HG02943 (cell line): ENCODE data around the gene OR12D1.
"Not testable (repeated sequence)": the region's sequence is repeated elsewhere in the genome, so short reads cannot be mapped to it uniquely, and the experiment has no call there.

Experiments
- ATAC-seq: cut with Tn5 transposase; IDR thresholded peaks from one replicate; pipeline ENCODE4 v1.9.1; 2021; ENCODE audit warnings: mild to moderate bottlenecking, low read depth, moderate library complexity; ENCODE audit not compliant: unreplicated experiment

Gene OR12D1

DNA sequence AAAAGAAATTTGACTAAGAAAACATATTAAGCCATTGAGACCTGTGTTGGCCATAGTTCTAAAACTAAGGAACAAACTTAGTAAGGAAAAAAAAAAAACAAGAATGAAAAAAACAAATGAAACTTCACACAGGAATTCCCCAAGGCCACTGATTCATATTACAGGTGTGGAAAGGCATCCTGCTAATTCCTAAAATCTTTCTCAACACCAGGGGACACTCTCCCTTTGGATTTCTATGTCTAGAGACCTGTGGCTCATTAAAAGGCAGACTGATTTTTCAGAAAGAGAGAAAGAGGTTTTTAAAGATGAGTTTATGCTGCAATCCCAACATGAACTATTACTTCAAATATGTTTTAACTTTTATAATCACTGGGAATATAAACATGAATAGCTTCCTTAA, at the start of gene OR12D1:
TSS of gene OR12D1 (plus strand) at position 341 of the 400 bp plus-strand sequence.
- no peak for ATAC-seq

DNA sequence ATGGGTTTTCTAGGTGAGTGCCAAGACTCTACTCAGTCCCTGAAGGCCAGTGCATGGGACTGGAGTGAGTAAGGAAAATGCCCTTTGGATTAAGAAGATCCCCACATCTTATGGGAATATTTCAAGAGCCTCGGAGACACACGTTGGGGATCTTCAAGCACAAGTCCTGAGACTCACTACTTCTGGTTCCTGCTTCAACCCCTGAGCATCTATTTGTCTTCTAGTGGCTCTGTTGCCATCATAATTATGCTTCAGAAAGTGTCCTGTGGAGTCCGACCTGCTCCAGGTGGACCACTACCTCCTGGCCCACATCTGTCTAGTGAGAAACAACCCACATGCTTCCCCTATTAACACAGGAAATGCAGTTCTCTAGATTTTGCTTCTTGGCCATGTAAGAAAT, 46.0 kb upstream of the OR12D1 start, which contains the start of gene OR5V1:
TSS of gene OR5V1 (minus strand) at position 101 of the 400 bp plus-strand sequence. CDS start 12,670 bp downstream, outside the sequence.
- no peak for ATAC-seq

DNA sequence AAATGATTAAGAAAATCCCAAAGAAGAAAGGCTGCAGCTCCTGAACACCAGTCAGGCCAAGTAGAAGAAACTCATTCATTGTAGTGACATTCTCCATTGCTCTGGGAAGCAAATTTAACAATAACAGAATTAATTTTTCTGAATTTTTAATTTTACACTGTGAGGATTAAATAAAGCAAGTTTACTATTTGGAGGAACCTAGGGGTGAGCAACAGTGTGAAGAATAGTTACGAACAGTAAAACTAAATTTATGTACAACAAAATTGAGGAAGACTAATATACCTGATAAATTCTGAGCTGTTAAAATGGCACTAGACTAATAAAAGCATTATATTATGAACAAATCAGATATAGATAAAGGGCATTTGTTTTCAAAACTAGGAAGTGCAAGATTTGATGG, 39.5 kb upstream of the OR12D1 start, which contains the start of gene OR12D3:
TSS of gene OR12D3 (minus strand) at position 101 of the 400 bp plus-strand sequence. CDS start at position 97, 4 bp downstream.
- ATAC-seq = no peak

DNA sequence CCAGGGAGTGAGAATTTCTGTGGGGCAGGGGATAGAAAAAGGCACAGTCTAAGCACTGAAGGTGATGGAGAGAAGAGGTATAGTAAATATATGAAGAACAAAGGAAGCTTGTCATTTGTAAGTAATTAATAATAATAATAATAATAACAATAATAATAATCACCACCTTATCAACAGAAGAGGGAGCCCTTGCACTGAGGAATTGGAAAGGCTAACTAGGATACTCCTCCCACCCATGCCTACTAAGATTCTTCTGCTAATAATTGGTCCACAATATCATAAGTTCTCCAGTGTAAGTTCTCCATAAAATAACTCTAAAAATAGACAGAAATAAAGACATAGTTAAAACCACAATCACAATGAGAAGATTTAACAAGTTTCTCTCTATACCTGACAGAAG, 38.7 kb upstream of the OR12D1 start:
- no peak for ATAC-seq

DNA sequence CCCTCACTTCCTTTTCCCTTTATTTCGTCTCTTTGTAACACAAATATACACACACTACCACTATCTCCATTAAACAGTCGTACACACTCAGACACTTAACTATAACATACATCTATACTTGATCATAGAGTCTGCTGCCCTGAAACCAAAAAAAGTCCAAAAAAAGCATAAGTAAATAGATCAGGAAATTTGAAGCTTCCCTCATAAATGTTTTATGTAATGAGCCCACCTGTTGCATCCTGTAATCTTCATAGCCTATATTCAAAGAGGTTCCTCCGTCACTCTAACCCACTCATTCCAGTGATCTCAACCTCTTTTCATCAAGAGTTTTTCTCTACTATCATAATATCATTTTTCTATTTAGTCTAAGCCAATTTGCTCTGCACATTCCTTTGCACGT, 26.2 kb upstream of the OR12D1 start:
- ATAC-seq = no peak

DNA sequence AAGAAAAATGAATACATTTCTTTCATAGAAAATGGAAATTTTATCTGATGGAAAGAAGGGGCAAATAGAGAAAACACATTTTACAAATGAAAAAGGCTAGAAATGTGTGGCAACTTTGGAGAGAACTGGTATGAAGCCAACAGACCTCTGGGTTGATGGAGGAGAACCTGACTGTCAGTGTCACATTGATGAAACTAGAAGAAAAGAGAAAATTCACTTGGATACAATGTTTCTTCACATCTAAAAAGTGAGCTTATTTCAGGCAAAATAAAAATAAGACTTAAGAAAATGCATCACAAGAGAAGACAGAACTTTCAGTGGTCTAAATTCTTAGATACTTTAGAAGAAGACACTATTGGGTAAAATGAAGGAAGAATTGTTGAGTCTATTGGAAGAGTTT, 19.4 kb upstream of the OR12D1 start, which contains the start of gene OR12D2:
TSS of gene OR12D2 (plus strand) at position 301 of the 400 bp plus-strand sequence. CDS start 1,069 bp downstream, outside the sequence.
- no peak for ATAC-seq

DNA sequence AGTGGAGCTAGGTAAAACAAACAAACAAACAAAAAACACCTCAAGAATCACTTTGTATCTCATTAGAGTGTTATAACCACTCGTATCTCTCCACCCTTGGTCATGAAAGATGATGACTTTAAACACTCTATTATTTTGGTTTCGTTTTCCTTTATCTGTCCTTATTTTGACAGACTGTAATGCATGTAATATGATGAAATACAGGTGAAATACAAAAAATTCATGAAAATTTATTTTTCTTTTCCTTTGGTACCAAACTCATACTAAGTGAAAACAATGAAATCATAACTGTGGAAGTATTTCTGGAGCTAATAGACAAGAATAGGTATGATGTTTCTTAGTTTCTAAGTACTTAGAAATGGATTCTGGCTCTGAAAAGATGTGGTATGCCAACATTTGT, 15.2 kb upstream of the OR12D1 start:
- no peak for ATAC-seq

DNA sequence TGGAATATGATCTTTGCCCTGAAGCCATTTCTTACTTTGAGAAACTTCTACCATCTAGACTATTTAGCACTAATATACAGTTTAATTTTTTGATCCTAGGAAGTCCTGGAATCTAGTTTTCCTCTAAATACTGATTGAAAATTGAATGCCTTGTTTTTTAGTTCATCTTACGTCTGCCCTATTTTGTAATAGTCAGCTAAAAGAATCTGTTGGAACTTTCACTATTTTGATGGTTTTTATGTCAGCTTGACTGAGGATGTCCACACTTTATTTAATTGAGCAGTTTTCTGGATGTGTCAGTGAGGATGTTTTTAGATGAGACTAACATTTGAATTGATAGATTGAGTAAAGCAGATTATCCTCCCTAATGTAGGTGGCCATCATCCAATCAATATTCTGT, 10.9 kb upstream of the OR12D1 start:
- ATAC-seq = no peak

DNA sequence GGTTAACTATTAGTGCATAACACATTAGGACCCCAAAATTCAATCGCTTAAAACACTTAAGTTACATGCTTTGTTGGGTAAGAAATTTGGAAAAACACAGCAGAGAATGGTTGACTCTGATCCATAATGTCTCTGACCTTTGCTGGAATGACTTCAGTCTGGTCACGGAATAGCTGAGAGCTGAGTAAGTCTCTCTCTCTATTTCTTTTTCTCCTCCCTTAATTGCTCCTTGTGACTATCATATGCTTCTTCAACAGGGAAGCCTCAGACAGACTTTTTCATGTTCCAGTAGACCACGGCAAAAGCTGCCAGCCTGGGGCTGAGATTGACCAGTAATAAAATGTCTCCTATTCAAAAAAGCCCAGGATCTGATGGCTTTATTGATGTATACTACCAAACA, 4.8 kb downstream of the OR12D1 start:
- ATAC-seq = no peak

DNA sequence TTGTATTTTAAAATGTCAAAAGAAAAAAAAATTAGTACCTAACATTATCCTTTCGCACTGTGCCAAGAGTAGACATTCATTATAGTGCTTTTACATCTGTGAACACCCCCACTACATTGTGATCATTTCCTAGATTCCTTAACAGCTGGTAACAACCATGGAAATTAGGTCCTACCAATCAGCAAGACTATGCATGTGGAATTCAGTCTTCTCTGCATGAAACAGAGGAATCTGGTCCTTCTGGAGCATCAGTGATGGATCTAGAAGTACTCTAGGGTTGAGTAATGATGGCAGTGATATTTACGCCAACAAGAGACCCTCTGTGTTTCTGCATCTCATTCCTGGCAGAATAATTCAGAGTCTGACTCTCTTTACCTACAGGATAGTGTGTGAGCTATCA, 9.4 kb downstream of the OR12D1 start:
- no peak for ATAC-seq

DNA sequence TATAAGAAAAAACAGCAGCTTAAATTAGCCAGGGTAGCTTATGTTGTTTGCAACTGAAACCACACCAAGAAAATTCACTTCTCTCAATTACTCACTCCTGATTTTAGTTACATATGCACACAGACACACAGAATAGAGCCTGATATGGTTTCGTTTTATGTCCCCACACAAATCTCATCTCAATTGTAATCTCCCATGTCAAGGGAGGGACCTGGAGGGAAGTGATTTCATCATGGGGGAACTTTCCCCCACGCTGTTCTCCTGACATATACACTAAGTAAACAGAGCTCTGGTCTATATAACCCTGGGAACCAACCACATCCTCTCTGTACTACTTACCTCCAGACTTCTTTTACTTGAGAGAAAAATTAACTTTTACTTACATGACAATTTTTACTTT, 9.8 kb downstream of the OR12D1 start:
- no peak for ATAC-seq

DNA sequence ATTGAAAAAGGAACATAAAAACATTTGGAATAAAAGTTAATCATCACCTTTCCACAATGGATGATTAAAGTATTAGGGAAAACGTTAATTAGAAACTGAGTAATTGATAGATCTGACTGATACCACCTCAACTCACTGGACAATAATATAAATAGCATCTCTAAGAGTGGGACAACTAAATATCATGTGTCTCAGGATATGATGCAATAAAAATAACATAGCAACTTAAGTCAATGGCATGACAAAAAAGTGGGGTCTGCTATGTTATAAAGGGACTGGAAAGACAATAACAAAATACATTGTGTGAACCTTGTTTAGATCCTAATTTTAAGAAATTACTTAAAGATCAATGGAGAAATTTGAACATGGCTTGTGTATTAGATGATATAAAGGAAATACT, 10.3 kb downstream of the OR12D1 start:
- ATAC-seq = no peak

DNA sequence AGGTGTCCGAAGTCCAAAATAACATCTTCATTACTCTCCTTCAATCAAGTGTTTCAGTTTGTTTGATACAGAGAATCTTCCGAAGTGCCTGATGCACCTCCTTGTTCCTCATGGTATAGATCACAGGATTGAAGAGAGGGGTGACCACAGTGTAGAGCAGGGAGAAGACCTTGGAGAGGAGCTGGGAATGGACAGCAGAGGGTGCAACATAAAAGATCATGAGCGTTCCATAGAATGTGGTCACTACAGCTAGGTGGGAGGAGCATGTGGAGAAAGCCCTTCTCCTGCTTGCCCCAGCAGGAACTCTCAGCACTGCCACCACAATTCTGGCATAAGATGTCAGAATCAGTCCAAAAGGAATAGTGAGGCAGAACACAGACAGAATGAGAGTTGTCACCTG, 11.9 kb downstream of the OR12D1 start:
- no peak for ATAC-seq

DNA sequence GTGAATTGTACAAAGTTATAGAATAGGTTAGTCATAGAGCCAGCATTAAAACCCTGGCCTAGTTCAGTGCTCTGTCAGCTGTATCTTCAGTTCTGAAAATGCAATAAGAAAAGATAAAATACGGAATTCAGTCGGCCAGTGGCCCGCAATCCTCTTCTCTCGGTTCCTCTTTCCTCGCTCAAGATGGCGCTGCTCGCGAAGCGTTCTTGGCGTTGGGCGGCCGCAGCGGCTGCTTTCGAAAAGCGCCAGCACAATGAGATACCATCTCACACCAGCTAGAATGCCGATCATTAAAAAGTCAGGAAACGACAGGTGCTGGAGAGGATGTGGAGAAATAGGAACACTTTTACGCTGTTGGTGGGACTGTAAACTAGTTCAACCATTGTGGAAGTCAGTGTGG, 22.0 kb downstream of the OR12D1 start:
- ATAC-seq = not testable (repeated sequence)

DNA sequence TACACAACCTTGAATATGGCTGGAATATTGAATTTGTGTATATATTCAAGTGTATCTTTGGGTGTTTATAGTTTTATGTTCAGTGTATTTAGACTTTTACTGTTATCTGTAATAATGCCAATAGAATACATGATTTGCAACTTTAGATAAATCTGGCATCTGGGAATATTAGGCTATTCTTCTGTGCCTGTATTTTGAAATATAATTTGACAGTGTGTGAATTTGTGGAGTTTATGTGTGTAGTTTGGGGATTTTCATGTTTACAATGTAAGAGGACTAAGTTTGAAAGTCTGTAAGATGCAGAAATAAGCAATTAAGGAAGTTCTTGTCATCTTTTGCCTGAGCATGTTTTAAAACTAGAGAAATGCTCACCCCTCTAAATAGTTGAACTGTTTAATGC, 24.3 kb downstream of the OR12D1 start, which contains the start of gene OR10C1:
TSS of gene OR10C1 (plus strand) at position 301 of the 400 bp plus-strand sequence. CDS start 710 bp downstream, outside the sequence.
- no peak for ATAC-seq

DNA sequence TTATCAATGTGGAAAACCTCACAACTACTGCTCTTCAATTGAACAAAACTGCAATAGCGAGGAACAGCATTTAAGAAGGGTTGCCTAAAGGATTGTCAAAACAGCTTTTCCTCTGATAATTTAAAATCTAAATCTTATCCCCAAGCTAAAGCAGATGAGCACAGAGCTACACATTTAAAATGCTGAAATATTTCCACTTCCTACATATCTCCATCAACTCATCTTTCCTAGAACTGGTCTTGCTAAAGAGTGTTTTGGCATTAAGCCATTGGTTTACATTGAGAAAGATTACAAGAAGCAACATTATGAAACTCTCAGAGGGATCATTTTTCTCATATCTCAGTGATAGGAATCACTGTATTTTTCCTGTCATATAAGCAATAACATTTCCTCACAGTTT, 28.0 kb downstream of the OR12D1 start:
- ATAC-seq = no peak

DNA sequence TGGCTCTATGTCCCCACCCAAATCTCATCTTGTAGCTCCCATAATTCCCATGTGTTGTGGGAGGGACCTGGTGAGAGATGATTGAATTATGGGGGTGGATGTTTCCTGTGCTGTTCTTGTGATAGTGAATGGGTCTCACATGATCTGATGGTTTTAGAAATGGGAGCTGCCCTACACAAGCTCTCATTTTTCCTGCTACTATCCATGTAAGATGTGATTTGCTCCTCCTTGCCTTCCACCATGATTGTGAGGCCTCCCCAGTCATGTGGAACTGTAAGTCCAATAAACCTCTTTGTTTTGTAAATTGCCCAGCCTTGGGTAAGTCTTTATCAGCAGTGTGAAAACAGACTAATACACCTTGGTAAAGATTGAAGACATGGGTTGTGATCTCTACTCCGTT, 29.3 kb downstream of the OR12D1 start:
- not testable (repeated sequence) for ATAC-seq

DNA sequence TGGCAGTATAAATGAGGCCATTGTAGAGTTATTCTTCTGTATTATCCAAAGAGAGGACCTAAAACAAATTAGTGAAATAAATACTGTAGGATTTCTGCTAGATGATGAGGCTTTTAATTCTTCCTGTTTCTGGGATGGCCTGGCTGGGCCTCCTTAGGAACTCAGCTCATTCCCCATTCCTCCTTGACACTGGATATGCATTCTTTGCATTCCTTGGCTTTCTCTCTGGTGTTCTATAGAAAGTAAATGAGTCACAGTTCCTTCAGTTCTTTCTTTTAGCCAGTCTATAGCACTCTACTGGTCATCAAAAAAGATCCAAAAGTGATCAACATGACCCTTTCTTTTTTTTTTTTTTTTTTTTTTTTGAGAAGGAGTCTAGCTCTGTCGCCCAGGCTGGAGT, 32.9 kb downstream of the OR12D1 start:
- no peak for ATAC-seq

DNA sequence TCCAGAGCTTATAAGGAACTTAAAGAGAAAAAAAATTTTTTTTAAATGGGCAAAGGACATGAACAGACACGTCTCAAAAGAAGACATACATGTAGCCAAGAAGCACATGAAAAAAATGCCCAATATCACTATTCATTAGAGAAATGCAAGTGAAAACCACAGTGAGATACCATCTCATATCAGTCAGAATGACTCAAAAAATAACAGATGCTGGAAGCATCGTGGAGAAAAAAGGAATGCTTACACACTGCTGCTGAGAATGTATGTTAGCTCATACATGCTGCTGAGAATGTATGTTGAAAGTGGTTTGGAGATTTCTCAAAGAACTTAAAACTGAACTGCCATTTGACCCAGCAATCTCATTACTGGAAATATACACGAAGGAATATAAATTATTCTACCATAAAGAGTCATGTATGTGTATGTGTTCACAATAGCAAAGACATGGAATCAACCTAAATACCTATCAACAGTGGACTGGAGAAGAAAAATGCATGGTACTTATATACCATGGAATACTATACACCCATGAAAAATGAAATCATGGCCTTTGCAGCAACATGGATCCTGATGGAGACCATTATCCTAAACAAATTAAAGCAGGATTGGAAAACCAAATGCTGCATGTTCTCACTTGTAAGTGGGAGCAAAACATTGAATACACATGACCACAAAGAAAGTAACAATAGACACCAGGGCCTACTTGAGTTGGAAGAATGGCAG, 36.9 kb downstream of the OR12D1 start:
- ATAC-seq = no peak

DNA sequence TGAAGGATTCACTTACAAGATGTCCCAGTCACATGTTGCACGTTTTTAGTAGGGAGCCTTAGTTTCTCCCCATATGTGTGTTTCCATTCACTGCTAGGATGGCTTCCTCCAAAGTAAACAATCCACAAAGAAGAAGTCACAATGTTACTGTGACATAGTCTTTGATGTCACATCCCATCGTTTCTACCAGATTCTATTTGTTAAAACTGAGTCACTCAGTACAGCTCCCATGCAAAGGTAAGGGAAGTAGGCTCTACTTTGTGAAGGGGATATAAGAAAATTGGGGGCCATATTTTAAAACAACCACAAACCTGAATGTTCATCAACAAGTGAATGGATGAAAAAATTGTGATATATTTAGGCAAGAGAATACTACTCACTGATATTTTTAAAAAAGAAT, 42.2 kb downstream of the OR12D1 start, which contains the start of the genes OR11A1 and OR2H1:
TSS of gene OR11A1 (minus strand) at position 101 of the 400 bp plus-strand sequence. CDS start 29,430 bp downstream, outside the sequence.
TSS of gene OR2H1 (plus strand) at position 185 of the 400 bp plus-strand sequence. CDS start 4,615 bp downstream, outside the sequence.
- no peak for ATAC-seq

DNA sequence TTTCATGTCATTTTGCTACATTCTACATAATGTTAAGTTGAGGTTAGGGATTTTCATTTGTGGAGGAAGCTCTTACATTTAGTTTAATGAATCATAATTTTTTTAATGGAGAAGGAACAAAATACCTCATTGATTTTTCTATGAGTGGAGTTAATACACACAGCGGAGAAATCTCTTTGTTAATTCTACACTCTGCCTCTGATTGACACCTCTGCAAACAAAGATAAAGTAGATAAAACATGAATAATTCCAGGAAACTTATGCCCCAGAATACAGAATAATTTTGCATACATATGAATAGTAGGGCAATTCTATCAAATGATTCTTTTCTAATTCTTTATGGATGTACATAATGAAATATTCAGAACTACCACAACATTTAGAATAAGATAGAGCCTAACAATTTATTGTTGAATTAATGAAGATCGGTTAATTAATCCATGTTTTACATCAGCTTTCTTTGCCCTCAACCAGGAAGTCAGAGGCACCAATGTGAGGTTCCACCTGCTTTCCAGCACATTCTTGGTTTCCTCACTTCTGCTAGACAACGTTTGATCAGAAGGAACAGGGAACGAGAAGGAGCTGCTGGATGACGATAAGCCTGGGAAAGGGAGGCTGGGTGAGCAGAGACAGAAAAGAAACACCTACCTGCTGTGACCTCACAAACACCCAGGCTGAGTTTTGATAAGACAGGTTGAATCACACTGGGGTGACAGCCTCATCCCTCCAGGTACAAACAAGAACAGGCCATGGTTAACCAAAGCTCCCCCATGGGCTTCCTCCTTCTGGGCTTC, 46.5 kb downstream of the OR12D1 start:
- ATAC-seq = no peak
